Astrocyte (in vitro differentiated cells and primary cell): ENCODE data around the gene KRTAP6-1. TPM values are rescaled to one million over a fixed set of nuclear protein-coding genes. Genes with fewer than 3 reads are reported as not detected.

Experiments used
- DNase-seq: peaks from one replicate; pipeline ENCODE4 v3.0.0-alpha.2; 2010; ENCODE audit warnings: low read depth
- FAIRE-seq: peaks from 2 replicates; lab custom pipeline; 2011; peaks lifted over from hg19 to GRCh38; lab: Jason Lieb, UNC
- H2AFZ ChIP-seq: 2 replicates; pipeline ENCODE4 v1.6.0; 2012; ENCODE audit warnings: low read depth, low read length, inconsistent platforms
- H3K27ac ChIP-seq: 2 replicates; pipeline ENCODE4 v1.5.1; 2011; ENCODE audit warnings: low read depth, low read length, inconsistent platforms
- H3K27me3 ChIP-seq: 2 replicates; pipeline ENCODE4 v1.6.0; 2011; ENCODE audit warnings: low read length, inconsistent platforms; ENCODE audit not compliant: insufficient read depth
- H3K36me3 ChIP-seq: 2 replicates; pipeline ENCODE4 v1.5.1; 2011; ENCODE audit warnings: low read length, inconsistent platforms; ENCODE audit not compliant: insufficient read depth
- H3K4me1 ChIP-seq: 2 replicates; pipeline ENCODE4 v1.5.1; 2011; ENCODE audit warnings: low read length, inconsistent platforms; ENCODE audit not compliant: insufficient read depth
- H3K4me2 ChIP-seq: 2 replicates; pipeline ENCODE4 v1.6.0; 2012; ENCODE audit warnings: low read length, inconsistent platforms
- H3K4me3 ChIP-seq: 2 replicates; pipeline ENCODE4 v1.5.1; 2011; ENCODE audit warnings: low read depth, mild to moderate bottlenecking, low read length, inconsistent platforms; ENCODE audit not compliant: insufficient read depth
- H3K79me2 ChIP-seq: 2 replicates; pipeline ENCODE4 v1.6.0; 2012; ENCODE audit warnings: mild to moderate bottlenecking, low read length, inconsistent platforms; ENCODE audit not compliant: insufficient read depth
- H3K9ac ChIP-seq: 2 replicates; pipeline ENCODE4 v1.6.0; 2012; ENCODE audit warnings: mild to moderate bottlenecking, low read length, inconsistent platforms
- H3K9me3 ChIP-seq: 2 replicates; pipeline ENCODE4 v1.5.1; 2012; ENCODE audit warnings: low read depth, mild to moderate bottlenecking, low read length, inconsistent platforms; ENCODE audit not compliant: insufficient read depth
- H4K20me1 ChIP-seq: 2 replicates; pipeline ENCODE4 v1.6.0; 2012; ENCODE audit warnings: low read length, inconsistent platforms; ENCODE audit not compliant: insufficient read depth
- H3K27ac Mint-ChIP-seq: one replicate; pipeline ENCODE4 v1.8.0; 2021; ENCODE audit warnings: mild to moderate bottlenecking, mixed read lengths; ENCODE audit not compliant: unreplicated experiment
- H3K27me3 Mint-ChIP-seq: one replicate; pipeline ENCODE4 v1.8.0; 2021; ENCODE audit warnings: low read depth, mixed read lengths; ENCODE audit not compliant: unreplicated experiment
- H3K36me3 Mint-ChIP-seq: one replicate; pipeline ENCODE4 v1.8.0; 2021; ENCODE audit warnings: low read depth, mixed read lengths; ENCODE audit not compliant: unreplicated experiment
- H3K4me1 Mint-ChIP-seq: one replicate; pipeline ENCODE4 v1.8.0; 2021; ENCODE audit warnings: low read depth, mixed read lengths; ENCODE audit not compliant: unreplicated experiment
- H3K4me3 Mint-ChIP-seq: one replicate; pipeline ENCODE4 v1.8.0; 2021; ENCODE audit warnings: mild to moderate bottlenecking, moderate library complexity, mixed read lengths; ENCODE audit not compliant: unreplicated experiment
- H3K9me3 Mint-ChIP-seq: one replicate; pipeline ENCODE4 v1.8.0; 2021; ENCODE audit warnings: mild to moderate bottlenecking, mixed read lengths; ENCODE audit not compliant: unreplicated experiment
- CTCF ChIP-seq: IDR thresholded peaks from 2 replicates; pipeline ENCODE4 v1.5.1; 2011; ENCODE audit warnings: low read depth, mild to moderate bottlenecking, inconsistent platforms, low read length, moderate library complexity; ENCODE audit not compliant: insufficient read depth
- EZH2 ChIP-seq: IDR thresholded peaks from 2 replicates; pipeline ENCODE4 v1.6.1; 2012; ENCODE audit warnings: mild to moderate bottlenecking, low read length, inconsistent platforms; ENCODE audit not compliant: insufficient read depth
- total RNA-seq: library from RNA; stranded (reverse); gene quantifications from 2 replicates; pipeline ENCODE4 v1.2.1, GENCODE V29; 2021

The KRTAP6-1 gene
- total RNA-seq, 1 donor from 2014 or later = not detected

DNA sequence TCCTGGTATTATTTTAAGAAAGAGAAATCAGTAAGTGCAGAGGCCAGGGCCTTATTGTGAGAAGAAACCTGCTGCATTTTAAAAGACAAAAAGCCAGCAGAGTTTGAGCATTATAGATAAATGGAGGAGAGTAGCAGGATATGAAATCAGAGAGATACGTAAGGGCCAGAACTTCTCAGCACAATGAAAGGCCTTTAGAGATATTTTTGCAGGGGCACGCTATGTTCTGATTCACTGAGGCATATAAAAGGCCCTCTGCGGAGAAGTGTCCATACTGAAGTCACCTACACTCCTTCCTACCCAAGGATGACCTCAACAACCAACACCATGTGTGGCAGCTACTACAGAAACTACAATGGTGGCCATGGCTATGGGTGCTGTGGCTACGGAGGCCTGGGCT is 21.6 kb downstream of the KRTAP6-1 start, which contains the start of gene KRTAP6-3:
TSS of gene KRTAP6-3 (plus strand) at position 301 of the 400 bp plus-strand sequence. CDS start at position 307, 6 bp downstream.
- Histone ChIP-seq H3K27ac (no peak within 1 kb of the TSS), H3K9ac (no peak within 1 kb of the TSS), H4K20me1 (no peaks in the 10 kb centered on the region), H3K4me3 (no peak within 1 kb of the TSS), H3K36me3 (no peaks in the 10 kb centered on the region), H3K27me3 (no peaks in the 10 kb centered on the region), H3K4me2 (no peak within 1 kb of the TSS), H3K4me1 (no peaks in the 10 kb centered on the region), H3K79me2 (no peaks in the 10 kb centered on the region), H2AFZ (no peak within 1 kb of the TSS), H3K9me3 (peaks cover 3% of the 10 kb centered on the region)
- FAIRE-seq = no peak
- Mint-ChIP-seq H3K4me1 (no peaks in the 10 kb centered on the region), H3K4me3 (no peak within 1 kb of the TSS), H3K27ac (no peak within 1 kb of the TSS), H3K27me3 (no peaks in the 10 kb centered on the region), H3K9me3 (no peaks in the 10 kb centered on the region), H3K36me3 (no peaks in the 10 kb centered on the region)
- DNase-seq = no peak
- TF ChIP-seq CTCF = no peak
- no peak for TF ChIP-seq EZH2

DNA sequence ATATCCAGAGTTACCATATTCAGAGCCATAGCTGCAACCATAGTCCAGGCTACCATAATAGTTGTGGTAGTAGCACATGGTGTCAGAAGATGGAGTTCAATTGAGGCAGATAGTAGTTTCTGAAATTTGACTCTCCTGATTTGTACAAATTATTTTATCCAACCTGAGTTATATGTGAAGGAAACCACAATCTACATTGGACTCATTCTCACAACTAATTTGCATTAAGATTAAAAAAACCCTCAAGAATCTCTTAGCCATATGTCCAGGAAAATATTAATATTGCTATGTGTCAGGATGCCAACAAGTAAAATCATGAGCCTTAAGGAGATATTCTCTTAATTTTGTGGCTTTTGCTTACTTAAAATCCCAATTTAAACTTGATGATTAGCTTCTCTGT is 23.4 kb downstream of the KRTAP6-1 start, which contains the start of gene KRTAP22-2:
TSS of gene KRTAP22-2 (minus strand) at position 101 of the 400 bp plus-strand sequence.
- Mint-ChIP-seq H3K27ac (no peak within 1 kb of the TSS), H3K36me3 (no peaks in the 10 kb centered on the region), H3K9me3 (no peaks in the 10 kb centered on the region), H3K4me1 (no peaks in the 10 kb centered on the region), H3K4me3 (no peak within 1 kb of the TSS), H3K27me3 (no peaks in the 10 kb centered on the region)
- no peak for TF ChIP-seq EZH2
- TF ChIP-seq CTCF = no peak
- Histone ChIP-seq H3K4me2 (no peak within 1 kb of the TSS), H3K79me2 (no peaks in the 10 kb centered on the region), H2AFZ (no peak within 1 kb of the TSS), H3K4me1 (no peaks in the 10 kb centered on the region), H3K27me3 (no peaks in the 10 kb centered on the region), H3K27ac (no peak within 1 kb of the TSS), H3K9ac (no peak within 1 kb of the TSS), H4K20me1 (no peaks in the 10 kb centered on the region), H3K4me3 (no peak within 1 kb of the TSS), H3K9me3 (peaks cover 3% of the 10 kb centered on the region), H3K36me3 (no peaks in the 10 kb centered on the region)
- no peak for DNase-seq
- FAIRE-seq = no peak

GRCh38 chr21:30582870-30583269 is 30.9 kb downstream of the KRTAP6-1 start:
- DNase-seq = no peak
- H3K9me3 Mint-ChIP-seq = no peaks in the 10 kb centered on the region
- Histone ChIP-seq H3K9ac (no peak overlapping the region), H3K4me2 (no peak overlapping the region), H3K4me1 (no peaks in the 10 kb centered on the region), H3K79me2 (no peaks in the 10 kb centered on the region), H2AFZ (no peak overlapping the region), H3K36me3 (no peaks in the 10 kb centered on the region), H3K27ac (no peak overlapping the region), H3K27me3 (no peaks in the 10 kb centered on the region), H3K9me3 (peaks cover 5% of the 10 kb centered on the region), H4K20me1 (no peaks in the 10 kb centered on the region), H3K4me3 (no peak overlapping the region)
- TF ChIP-seq CTCF (no peak), EZH2 (no peak)
- peaks cover 4% of the 10 kb centered on the region for H3K4me1 Mint-ChIP-seq
- H3K27ac Mint-ChIP-seq = no peak overlapping the region
- FAIRE-seq = no peak
- H3K36me3 Mint-ChIP-seq = no peaks in the 10 kb centered on the region
- no peak overlapping the region for H3K4me3 Mint-ChIP-seq
- H3K27me3 Mint-ChIP-seq = no peaks in the 10 kb centered on the region
